Endothelial cell of umbilical vein (primary cell): ENCODE measurements around the gene MRGPRF. TPM values are rescaled to one million over a fixed set of nuclear protein-coding genes. Genes with fewer than 3 reads are reported as not detected.

Source experiments
- BruUV-seq: library from RNA; stranded (reverse); fragments of 400-500 nt; replicated peaks from 2 replicates; lab custom pipeline; 2021; lab: Mats Ljungman, UMichigan
- CTCF ChIA-PET: fragments of 300-600, 350-600 bp; sonication (Branson Sonifier 250); formaldehyde crosslinking; loops from one replicate; lab custom pipeline; 2021; ENCODE audit warnings: antibody characterized with exemption, inconsistent platforms; lab: Charles Lee
- POLR2A ChIA-PET: fragments of 300-600, 350-600 bp; sonication (Branson Sonifier 250); formaldehyde crosslinking; loops from one replicate; lab custom pipeline; 2021; ENCODE audit warnings: antibody characterized with exemption, inconsistent platforms; lab: Charles Lee
- DNase-seq: peaks from one replicate; pipeline ENCODE4 v3.0.0-alpha.2; 2011; ENCODE audit warnings: low read depth, low spot score
- FAIRE-seq: peaks from 2 replicates; lab custom pipeline; 2011; peaks lifted over from hg19 to GRCh38; lab: Jason Lieb, UNC
- H2AFZ ChIP-seq: 2 replicates; pipeline ENCODE4 v1.6.0; 2012; ENCODE audit warnings: low read depth, low read length, control low read depth, inconsistent platforms
- H3K27ac ChIP-seq: 2 replicates; pipeline ENCODE4 v1.5.1; 2011; ENCODE audit warnings: low read depth, mild to moderate bottlenecking, control low read depth, low read length, moderate library complexity; ENCODE audit not compliant: insufficient read depth
- H3K27me3 ChIP-seq, 2 experiments: 2 replicates each; pipeline versions ENCODE4 v1.6.0 to v1.6.1; 2011; ENCODE audit warnings: low read length in 2 of 2, mixed read lengths in 1 of 2; ENCODE audit not compliant: control insufficient read depth in 2 of 2, insufficient read depth in 2 of 2
- H3K36me3 ChIP-seq, 2 experiments: 2 replicates in 1 of 2; 3 replicates in 1 of 2; pipeline ENCODE4 v1.5.1; 2011; ENCODE audit warnings: low read length in 2 of 2, mild to moderate bottlenecking in 1 of 2, moderate library complexity in 1 of 2; ENCODE audit not compliant: control insufficient read depth in 2 of 2, insufficient read depth in 2 of 2; ENCODE audit errors: extremely low read depth in 1 of 2
- H3K4me1 ChIP-seq: 3 replicates; pipeline ENCODE4 v1.5.1; 2011; ENCODE audit warnings: mild to moderate bottlenecking, low read length; ENCODE audit not compliant: control insufficient read depth, insufficient read depth; ENCODE audit errors: extremely low read depth
- H3K4me2 ChIP-seq: 2 replicates; pipeline ENCODE4 v1.6.1; 2011; ENCODE audit warnings: low read length, control low read depth, mixed read lengths; ENCODE audit not compliant: insufficient read depth
- H3K4me3 ChIP-seq, 3 experiments: fragments of 200-600 bp in 1 of 3; sonication (generic), shearing (Covaris generic) in 1 of 3; replicated peaks in 1 of 3; 2 replicates each; pipeline ENCODE4 v1.5.1; 2011 to 2016; ENCODE audit warnings: control low read depth in 3 of 3, low read length in 3 of 3, mild to moderate bottlenecking in 2 of 3, inconsistent platforms in 1 of 3, low read depth in 1 of 3, moderate library complexity in 1 of 3; ENCODE audit not compliant: insufficient read depth in 1 of 3
- H3K79me2 ChIP-seq: 2 replicates; pipeline ENCODE4 v1.6.0; 2012; ENCODE audit warnings: low read length, inconsistent platforms; ENCODE audit not compliant: control insufficient read depth, insufficient read depth
- H3K9ac ChIP-seq: replicated peaks from 2 replicates; pipeline ENCODE3; 2011; ENCODE audit warnings: low read length, control low read depth; ENCODE audit not compliant: insufficient read depth; ENCODE audit errors: extremely low read depth
- H3K9me1 ChIP-seq: replicated peaks from 3 replicates; pipeline ENCODE4 v1.6.0; 2011; ENCODE audit warnings: mild to moderate bottlenecking, low read length; ENCODE audit not compliant: control insufficient read depth, insufficient read depth; ENCODE audit errors: extremely low read depth
- H3K9me3 ChIP-seq: replicated peaks from 2 replicates; pipeline ENCODE4 v1.5.1; 2012; ENCODE audit warnings: low read length, inconsistent platforms; ENCODE audit not compliant: control insufficient read depth, insufficient read depth
- H4K20me1 ChIP-seq: replicated peaks from 2 replicates; pipeline ENCODE3; 2011; ENCODE audit warnings: mild to moderate bottlenecking, low read length; ENCODE audit not compliant: control insufficient read depth, insufficient read depth; ENCODE audit errors: extremely low read depth
- CTCF ChIP-seq, 2 donors: IDR thresholded peaks; 1 replicate in 1 of 2; 2 replicates in 1 of 2; pipeline ENCODE4 v1.5.1; 2011; ENCODE audit warnings: low read length in 2 of 2, mild to moderate bottlenecking in 2 of 2, moderate library complexity in 2 of 2, control low read depth in 1 of 2, inconsistent platforms in 1 of 2, low read depth in 1 of 2; ENCODE audit not compliant: insufficient read depth in 1 of 2; ENCODE audit errors: extremely low read depth in 1 of 2
- EZH2 ChIP-seq: IDR thresholded peaks from 2 replicates; pipeline ENCODE4 v1.6.1; 2012; ENCODE audit warnings: borderline replicate concordance, low read depth, mild to moderate bottlenecking, moderate library complexity, low read length, inconsistent platforms; ENCODE audit not compliant: severe bottlenecking
- GATA2 ChIP-seq: IDR thresholded peaks from 2 replicates; pipeline ENCODE4 v1.7.0; 2011; ENCODE audit warnings: low read depth, mild to moderate bottlenecking, moderate library complexity, mixed read lengths, low read length; ENCODE audit not compliant: insufficient read length, insufficient read depth
- JUN ChIP-seq: IDR thresholded peaks from 2 replicates; pipeline ENCODE4 v1.6.1; 2011; ENCODE audit warnings: borderline replicate concordance, low read depth; ENCODE audit not compliant: insufficient read length, insufficient read depth
- MYC ChIP-seq: IDR thresholded peaks from one replicate; pipeline ENCODE4 v1.6.1; 2011; ENCODE audit warnings: mild to moderate bottlenecking, low read depth, low read length
- POLR2A ChIP-seq: IDR thresholded peaks from 2 replicates; pipeline ENCODE4 v1.6.1; 2012; ENCODE audit warnings: low read depth, mild to moderate bottlenecking, control low read depth, low read length
- POLR2AphosphoS5 ChIP-seq: IDR thresholded peaks from 2 replicates; pipeline ENCODE4 v1.6.1; 2012; ENCODE audit warnings: low read depth, mild to moderate bottlenecking, control low read depth, low read length, moderate library complexity; ENCODE audit not compliant: insufficient read depth
- dilution Hi-C: fragments of 300-500 bp; cut with MboI; formaldehyde crosslinking; loops from one replicate; pipeline ENCODE4 v1.15.0; 2019; ENCODE audit warnings: low sequenced_read_pairs; ENCODE audit not compliant: extremely low pct_ligation_motif_present
- intact Hi-C: fragments of 100-400 bp; cut with micrococcal nuclease; formaldehyde crosslinking; loops from one replicate; pipeline ENCODE4 v1.10.0; 2022
- polyA plus RNA-seq, 4 experiments: library from polyadenylated mRNA; depleted of rRNA in 3 of 4; stranded (reverse) in 3 of 4; unstranded in 1 of 4; fragments of >200 nt; gene quantifications; 2 replicates each; pipeline versions ENCODE4 v1.2.1 to v1.2.3, GENCODE V29; 2011 to 2012; ENCODE audit warnings: missing spikeins in 1 of 4
- total RNA-seq: library from RNA; stranded (reverse); gene quantifications from 2 replicates; pipeline ENCODE4 v1.2.3, GENCODE V29; 2021

Gene MRGPRF
- total and polyA plus RNA-seq, 2 donors (not counting 3 experiments of a cell fraction or from before 2014, with no cell fraction given), result not detected

- intact Hi-C loops, result no loop called here
- Histone ChIP-seq H3K4me2 (no peak overlapping the region), H3K27me3 (peaks cover 4 to 21% of the 10 kb centered on the region in 2 experiments), H3K4me1 (no peaks in the 10 kb centered on the region), H2AFZ (no peak overlapping the region), H3K9me3 (no peaks in the 10 kb centered on the region), H3K9me1 (no peaks in the 10 kb centered on the region), H4K20me1 (no peaks in the 10 kb centered on the region), H3K4me3 (no peak overlapping the region), H3K79me2 (no peaks in the 10 kb centered on the region), H3K27ac (no peak overlapping the region), H3K9ac (no peak overlapping the region), H3K36me3 (no peaks in the 10 kb centered on the region)
- no peak for TF ChIP-seq EZH2
- TF ChIP-seq MYC, result no peak
- no peak for TF ChIP-seq POLR2AphosphoS5
- no peak for TF ChIP-seq CTCF (IDR thresholded peaks at IDR 0.05; ENCODE audit: extremely low read depth in 1 of 2, insufficient read depth in 1 of 2, low read depth in 1 of 2, low read length in 2 of 2)
- TF ChIP-seq JUN, result no peak
- no peak for TF ChIP-seq POLR2A
- TF ChIP-seq GATA2, result no peak
- POLR2A ChIA-PET, result no interaction called here
- BruUV-seq, result no TSS peak
- CTCF ChIA-PET, result interaction anchor here (1.1 kb wide), 1 partner anchor 17 kb away, joined by 5 read pairs; no protein-coding TSS in a partner anchor
- DNase-seq (no peak), FAIRE-seq (no peak)
- dilution Hi-C loops, result no loop called here
Measured at GRCh38 chr11:68983801-68984200, 29.2 kb downstream of the MRGPRF start.
